Stimulated activated CD8-positive, alpha-beta memory T cell treated with anti-CD3 and anti-CD28 coated beads, Interleukin-4, amount 100 ng/mL, for 48 hours (primary cell): ENCODE data around the gene MT1G.
A peak's percentile ranks its signal among the peaks of the same experiment; 100 is the strongest.
"Not testable (repeated sequence)": the region's sequence is repeated elsewhere in the genome, so short reads cannot be mapped to it uniquely, and the experiment has no call there.

ENCODE experiments used
- DNase-seq: peaks from one replicate; pipeline ENCODE4 v3.0.0-alpha.2; 2020

The MT1G gene

DNA sequence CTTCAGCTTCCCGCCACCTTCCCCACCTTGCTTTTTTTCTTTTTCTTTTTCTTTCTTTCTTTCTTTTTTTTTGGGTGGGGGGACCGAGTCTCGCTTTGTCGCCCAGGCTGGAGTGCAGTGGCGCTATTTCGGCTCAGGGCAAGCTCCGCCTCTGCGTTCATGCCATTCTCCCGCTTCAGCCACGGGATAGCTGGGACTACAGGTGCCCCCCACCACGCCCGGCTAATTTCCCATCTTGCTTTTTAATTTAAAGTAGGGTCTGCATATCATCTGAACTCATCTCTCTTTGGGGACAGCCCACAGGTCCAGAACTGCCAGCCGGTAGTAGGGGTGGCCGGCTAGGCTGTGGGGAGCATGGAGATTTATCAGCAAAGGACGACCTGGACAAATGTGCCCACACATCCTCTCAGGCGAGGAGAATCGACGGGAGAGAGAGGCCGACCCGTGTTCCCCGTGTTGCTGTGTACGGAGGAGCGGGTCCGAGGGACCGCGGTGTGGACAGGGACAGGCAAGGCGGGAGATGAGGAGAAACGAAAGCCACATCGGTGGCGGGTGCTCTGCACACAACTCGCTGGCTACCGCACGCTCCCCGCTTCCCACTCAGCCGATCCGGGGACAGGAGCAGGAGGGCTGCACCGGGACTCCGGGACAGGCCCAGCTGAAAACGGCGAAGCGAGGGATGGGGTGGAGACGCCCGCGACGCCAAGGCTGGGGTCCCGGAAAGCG, 33.0 kb downstream of the MT1G start:
- no peak for DNase-seq

DNA sequence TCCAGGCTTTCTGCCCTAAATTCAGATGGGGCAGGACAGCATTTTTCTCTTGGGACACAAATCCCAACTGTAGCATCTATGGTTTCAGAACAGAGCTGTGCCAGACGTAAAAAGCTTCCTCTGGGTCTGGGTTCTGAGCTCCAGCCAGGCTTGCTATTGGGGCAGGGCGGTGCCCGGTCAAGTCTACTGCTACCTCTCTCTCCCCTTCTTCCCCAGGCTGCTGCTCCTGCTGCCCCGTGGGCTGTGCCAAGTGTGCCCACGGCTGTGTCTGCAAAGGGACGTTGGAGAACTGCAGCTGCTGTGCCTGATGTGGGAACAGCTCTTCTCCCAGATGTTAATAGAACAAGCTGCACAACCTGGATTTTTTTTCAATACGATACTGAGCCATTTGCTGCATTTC, 34.3 kb downstream of the MT1G start:
- no peak for DNase-seq

- no peak for DNase-seq
These were observed 35.0 kb downstream of the MT1G start for GRCh38 chr16:56632848-56633365.

DNA sequence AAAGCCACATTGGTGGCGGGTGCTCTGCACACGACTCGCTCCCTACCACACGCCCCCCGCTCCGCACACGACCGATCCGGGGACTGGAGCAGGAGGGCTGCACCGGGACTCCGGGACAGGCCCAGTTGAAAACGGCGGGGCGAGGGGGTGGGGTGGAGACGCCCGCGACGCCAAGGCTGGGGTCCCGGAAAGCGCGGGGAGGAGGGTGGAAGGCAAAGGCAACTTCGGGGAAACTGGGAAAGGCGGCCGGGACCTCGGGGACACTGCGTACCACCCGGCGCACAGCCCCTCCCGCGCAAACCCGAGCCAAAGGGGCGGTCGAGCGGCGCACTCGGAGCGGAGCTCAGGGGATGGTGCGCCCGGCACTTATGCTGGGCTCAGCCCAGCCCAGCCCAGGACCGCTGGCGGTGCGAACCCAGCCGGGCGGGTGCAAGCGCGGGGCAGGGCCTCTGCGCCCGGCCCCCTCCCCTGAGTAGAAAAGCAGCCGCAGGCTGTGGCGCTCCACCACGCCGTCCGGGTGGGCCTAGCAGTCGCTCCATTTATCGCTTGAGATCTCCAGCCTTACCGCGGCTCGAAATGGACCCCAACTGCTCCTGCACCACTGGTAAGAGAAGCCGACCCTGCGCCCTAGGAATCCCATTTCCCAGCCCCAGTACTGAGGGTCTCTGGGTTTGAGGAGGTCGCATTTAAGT, 35.6 kb downstream of the MT1G start, which contains the start of gene MT1M:
Gene MT1M, plus strand, starts transcription at position 504 of the 692 bp plus-strand sequence. Its CDS starts 73 bp downstream, at position 577.
- DNase-seq = no peak

DNA sequence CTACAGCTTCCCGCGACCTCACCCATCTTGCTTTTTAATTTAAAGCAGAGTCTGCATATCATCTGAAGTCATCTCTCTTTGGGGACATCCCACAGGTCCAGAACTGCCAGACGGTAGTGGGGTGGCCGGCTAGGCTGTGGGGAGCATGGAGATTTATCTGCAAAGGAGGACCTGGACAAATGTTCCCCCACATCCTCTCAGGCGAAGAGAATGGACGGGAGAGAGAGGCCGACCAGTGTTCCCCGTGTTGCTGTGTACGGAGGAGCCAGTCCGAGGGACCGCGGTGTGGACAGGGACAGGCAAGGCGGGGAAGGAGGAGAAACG, 36.1 kb downstream of the MT1G start:
- no peak for DNase-seq

GRCh38 chr16:56631197-56631596, 36.7 kb downstream of the MT1G start:
- DNase-seq = no peak

DNA sequence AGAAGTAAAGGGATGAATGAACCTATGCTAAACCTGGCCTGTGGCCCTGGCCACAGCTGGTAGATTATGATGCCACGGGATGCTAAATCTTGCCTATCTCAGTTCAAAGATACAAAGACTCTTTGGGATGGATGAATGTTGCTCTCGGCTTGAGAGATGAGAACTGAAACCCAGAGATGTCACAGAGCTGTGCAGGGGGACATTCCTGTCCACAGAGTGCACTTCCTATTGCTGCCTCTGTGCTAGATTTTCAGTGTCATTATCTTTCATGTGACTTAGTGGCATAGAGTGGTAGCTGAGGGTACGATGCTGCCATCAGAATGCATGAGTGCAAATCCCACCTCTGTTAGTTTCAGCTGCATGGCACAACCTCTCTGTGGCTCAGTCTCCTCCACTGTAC, 37.7 kb downstream of the MT1G start:
- no peak for DNase-seq

GRCh38 chr16:56629531-56629930, 38.3 kb downstream of the MT1G start:
- DNase-seq = no peak

DNA sequence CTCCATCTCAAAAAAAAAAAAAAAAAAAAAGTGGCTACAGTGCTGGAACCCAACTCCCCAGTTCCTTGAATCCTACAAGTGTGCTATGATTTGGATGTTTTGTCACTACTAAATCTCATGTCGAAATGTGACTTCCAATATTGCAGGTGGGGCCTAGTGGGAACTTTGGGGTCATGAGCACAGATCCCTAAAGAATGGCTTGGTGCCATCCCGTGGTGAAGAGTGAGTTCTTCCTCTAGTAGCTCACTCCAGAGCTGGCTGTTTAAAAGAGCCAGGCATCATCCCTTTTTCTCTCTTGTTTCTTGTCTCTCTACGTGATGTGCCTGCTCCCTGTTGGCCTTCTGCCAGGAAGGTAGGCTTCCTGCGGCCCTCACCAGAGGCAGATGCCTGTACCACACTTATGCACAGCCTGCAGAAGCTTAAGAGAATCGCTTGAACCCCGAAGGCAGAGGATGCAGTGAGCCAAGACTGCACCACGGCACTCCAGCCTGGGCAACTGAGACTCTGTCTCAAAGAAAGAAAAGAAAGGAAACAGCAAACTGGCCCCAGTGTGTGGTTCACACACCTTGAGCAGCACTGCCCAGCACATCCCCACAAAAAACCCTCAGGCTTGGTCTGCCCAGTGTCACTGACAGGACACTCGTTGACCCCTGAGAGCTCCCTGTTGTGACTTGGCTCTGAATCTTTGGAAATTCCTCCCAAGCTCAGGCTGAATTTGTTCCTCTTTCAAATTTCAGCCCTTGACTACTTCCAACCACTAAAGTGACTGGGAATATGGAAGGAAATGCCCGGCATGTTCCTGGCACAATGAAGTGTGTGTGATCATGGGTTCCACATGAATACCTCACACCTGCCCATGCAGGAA, 39.1 kb downstream of the MT1G start:
- DNase-seq = no peak

DNA sequence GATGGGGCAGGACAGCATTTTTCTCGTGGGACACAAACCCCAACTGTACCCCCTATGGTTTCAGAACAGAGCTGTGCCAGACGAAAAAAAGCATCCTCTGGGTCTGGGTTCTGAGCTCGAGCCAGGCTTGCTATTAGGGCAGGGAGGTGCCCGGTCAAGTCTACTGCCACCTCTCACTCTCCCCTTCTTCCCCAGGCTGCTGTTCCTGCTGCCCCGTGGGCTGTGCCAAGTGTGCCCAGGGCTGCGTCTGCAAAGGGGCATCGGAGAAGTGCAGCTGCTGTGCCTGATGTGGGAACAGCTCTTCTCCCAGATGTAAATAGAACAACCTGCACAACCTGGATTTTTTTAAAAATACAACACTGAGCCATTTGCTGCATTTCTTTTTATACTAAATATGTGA, 41.2 kb downstream of the MT1G start:
- no peak for DNase-seq

DNA sequence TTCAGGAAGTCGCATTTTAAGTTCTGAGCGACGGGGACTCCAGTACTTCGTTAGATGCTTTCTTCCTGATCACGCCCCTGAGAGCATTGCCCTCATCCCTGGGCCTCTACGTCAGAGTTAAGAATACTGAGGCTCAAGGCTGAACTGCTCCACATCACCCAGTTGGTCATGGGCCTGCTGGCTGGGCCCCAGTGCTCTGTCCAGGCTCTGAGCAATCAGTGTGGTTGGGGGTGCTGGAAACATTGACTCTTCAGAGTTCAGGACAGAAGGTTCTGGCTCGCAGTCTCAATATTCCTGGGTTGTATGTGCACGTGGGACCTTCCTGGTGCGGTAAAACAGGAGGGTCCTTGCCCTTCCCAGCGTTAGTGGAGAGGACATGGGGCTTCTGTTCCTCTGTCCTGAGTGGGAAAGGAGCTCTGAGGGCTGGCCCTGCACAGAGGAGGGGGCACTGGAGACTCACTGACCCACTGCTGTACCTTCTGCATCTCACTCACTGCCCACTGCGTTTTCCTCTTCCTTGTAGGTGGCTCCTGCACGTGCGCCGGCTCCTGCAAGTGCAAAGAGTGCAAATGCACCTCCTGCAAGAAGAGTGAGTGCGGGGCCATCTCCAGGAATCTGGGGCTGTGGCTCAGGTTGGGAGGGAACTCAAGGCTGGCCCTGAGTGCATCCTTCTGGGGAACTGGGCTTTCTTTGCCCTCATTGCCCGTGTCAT, 41.8 kb downstream of the MT1G start:
- no peak for DNase-seq

GRCh38 chr16:56625140-56625942, 42.5 kb downstream of the MT1G start, which contains the start of gene MT1E:
Gene MT1E, plus strand, starts transcription at chr16:56625781. Its CDS starts 71 bp downstream, at chr16:56625852.
- DNase-seq = peak; percentile 86

DNA sequence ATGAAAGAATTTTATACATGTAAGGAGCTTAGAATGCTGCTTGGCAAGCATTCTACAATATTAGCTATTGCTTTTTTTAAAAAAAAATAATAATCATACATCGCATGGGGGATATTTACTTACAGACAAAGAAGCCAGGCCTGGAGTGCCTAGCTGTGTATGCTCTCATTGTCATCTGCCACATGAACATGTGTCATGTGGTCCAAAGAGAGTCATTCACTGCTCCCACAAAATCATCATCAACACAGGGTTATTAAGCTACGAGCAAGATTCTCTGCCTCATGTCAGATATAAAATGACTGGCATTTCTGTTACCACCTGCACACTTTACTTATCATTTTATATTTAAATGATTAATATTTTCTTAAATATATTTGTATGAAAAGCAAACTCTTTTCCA, 44.2 kb downstream of the MT1G start:
- DNase-seq = no peak

DNA sequence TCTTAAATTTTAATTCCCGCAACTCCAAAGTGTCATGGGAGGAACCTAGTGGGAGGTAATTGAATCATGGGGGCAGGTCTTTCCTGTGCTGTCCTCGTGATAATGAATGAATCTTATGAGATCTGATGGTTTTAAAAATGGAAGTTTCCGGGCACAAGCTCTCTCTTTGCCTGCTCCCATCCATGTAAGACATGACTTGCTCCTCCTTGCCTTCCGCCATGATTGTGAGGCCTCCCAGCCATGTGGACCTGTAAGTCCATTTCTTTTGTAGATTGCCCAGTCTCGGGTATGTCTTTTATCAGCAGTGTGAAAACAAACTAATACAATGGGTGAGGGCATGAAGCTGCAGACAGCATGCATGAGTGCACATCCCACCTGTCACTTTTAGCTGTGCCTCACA, 44.7 kb downstream of the MT1G start:
- DNase-seq = not testable (repeated sequence)

DNA sequence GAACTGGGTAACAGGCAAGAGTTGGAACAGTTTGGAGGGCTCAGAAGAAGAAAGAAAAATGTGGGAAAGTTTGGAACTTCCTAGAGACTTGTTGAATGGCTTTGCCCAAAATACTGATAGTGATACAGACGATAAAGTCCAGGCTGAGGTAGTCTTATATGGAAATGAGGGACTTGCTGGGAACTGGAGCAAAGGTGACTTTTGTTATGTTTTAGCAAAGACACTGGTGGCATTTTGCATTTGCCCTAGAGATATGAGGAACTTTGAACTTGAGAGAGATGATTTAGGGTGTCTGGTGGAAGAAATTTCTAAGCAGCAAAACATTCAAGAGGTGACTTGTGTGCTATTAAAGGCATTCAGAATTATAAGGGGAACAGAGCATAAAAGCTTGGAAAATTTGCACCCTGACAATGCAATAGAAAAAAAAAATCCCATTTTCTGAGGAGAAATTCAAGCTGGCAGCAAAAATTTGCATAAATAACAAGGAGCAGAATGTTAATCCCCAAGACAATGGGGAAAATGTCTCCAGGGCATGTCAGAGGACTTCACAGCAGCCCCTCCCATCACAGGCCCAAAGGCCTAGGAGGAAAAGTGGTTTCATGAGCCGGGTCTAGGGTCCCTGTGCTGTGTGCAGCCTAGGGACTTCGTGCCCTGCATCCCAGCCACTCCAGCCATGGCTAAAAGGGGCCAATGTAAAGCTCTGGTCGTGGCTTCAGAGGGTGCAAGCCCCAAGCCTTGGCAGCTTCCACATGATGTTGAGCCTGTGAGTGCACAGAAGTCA, 46.0 kb downstream of the MT1G start:
- not testable (repeated sequence) for DNase-seq

DNA sequence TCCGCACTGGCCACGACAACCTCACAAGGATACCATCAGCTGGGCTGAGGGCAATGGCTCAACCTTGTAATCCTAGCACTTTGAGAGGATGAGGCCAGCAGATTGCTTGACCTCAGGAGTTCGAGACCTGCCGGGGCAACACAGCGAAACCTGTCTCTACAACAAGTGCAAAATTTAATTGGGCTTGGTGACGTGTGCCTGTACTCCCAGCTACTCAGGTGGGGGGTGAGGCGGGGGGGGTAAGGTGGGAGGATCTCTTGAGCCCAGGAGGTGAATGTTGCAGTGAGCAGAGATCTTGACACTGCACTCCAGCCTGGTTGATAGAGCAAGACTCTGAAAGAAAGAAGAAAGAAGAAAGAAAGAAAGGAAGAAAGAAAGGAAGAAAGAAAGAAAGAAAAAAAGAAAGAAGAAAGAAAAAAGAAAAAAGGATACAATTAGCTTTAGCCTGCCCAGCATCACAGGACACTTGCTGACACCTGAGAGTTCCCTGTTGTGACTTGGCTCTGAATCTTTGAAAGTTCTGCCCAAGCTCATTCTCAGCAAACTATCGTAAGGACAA, 47.4 kb downstream of the MT1G start:
- DNase-seq = no peak

DNA sequence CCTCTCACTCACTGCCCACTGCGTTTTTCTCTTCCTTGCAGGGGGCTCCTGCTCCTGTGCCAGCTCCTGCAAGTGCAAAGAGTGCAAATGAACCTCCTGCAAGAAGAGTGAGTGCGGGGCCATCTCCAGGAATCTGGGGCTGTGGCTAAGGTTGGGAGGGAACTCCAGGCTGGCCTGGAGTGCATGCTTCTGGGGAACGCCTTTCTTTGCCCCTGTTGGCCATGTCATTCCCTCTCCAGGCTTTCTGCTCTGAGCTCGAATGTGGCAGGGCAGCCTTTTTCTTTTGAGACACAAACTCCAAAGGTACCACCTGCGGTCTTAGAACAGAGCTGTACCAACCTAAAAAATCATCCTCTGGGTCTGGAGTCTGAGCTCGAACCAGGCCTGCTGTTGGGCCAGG, 49.7 kb downstream of the MT1G start:
- DNase-seq = no peak

DNA sequence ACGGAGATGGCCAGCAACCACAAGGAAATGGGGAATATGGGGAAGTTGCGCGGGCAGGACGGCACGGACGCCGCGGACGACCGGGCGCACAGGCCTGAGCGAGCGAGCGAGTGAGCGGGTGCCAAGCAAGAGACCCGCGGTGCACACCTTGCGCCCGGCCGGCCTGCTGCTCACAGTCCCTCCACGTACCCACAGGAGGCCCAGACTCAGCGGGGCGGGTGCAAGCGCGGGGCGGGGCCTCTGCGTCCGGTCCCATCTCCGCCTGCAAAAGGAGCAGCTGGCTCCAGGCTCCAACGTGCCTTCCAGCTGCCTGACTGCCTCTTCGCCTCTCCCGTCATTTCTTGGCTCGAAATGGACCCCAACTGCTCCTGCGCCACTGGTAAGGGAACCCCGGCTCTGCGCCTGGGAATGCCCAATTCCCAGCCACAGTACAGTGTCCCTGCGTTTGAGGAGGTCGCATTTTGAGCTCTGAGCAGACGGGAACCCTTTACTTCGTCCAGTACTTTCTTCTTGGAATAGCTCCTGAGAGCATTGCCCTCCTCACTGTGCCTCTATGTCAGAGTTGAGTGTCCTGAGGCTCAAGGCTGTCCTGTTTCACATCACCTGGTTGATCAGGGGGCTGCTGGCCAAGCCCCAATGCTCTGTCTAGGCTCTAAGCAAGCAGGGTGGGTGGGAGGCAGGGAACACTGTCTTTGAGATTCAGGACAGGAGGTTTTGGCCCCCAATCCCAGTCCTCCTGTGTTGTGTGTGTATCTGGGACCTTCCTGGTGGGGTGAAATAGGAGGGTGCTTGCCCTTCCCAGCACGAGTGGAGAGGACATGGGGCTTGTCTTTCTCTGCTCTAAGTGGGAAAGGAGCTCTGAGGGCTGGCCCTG, 50.4 kb downstream of the MT1G start:
- DNase-seq = peak; percentile 83
